Measurements from ENCODE around the gene FSIP1. TPM values are rescaled to one million over a fixed set of nuclear protein-coding genes. Genes with fewer than 3 reads are reported as not detected.

Gene FSIP1
- total and polyA plus RNA-seq, 7 donors, result 0.04 to 2.4 (median 0.63) TPM; not detected in 1

- intact Hi-C loops (cut with DNase I), result no loop called here
- ATAC-seq (no peak), DNase-seq (no peak)
- Histone ChIP-seq H3K27ac (no peak overlapping the region), H3K36me3 (ENCODE audit: insufficient read depth in 1 of 2, low read depth in 1 of 2) (no peaks in the 10 kb centered on the region), H3K9me3 (no peaks in the 10 kb centered on the region), H3K27me3 (ENCODE audit: insufficient read depth in 3 of 3, low read length in 2 of 3) (no peaks in the 10 kb centered on the region), H3K4me1 (no peaks in the 10 kb centered on the region), H3K4me3 (no peak overlapping the region)
- no peak for TF ChIP-seq CTCF (IDR thresholded peaks at IDR 0.05)
Measured at GRCh38 chr15:39720081-39720480, 62.6 kb downstream of the FSIP1 start.

- DNase-seq (no peak), ATAC-seq (no peak)
- Histone ChIP-seq H3K4me1 (no peaks in the 10 kb centered on the region), H3K36me3 (ENCODE audit: insufficient read depth in 1 of 2, low read depth in 1 of 2) (no peaks in the 10 kb centered on the region), H3K27me3 (ENCODE audit: insufficient read depth in 3 of 3, low read length in 2 of 3) (no peaks in the 10 kb centered on the region), H3K9me3 (no peaks in the 10 kb centered on the region), H3K27ac (no peak overlapping the region), H3K4me3 (no peak overlapping the region)
- intact Hi-C loops (cut with DNase I), result no loop called here
- TF ChIP-seq CTCF (IDR thresholded peaks at IDR 0.05), result no peak
- WGBS, 3 donors, result 35 to 64% (median 37%) methylated on average over 1 of the region's 1 CpG
Measured at GRCh38 chr15:39719109-39719508, 63.5 kb downstream of the FSIP1 start.

GRCh38 chr15:39717134-39717533 is 65.5 kb downstream of the FSIP1 start:
- H3K4me1 ChIP-seq, result no peaks in the 10 kb centered on the region
- no peaks in the 10 kb centered on the region for H3K27me3 ChIP-seq (ENCODE audit: insufficient read depth in 3 of 3, low read length in 2 of 3)
- intact Hi-C loops (cut with DNase I), result no loop called here
- no peak for DNase-seq
- TF ChIP-seq CTCF (IDR thresholded peaks at IDR 0.05), result no peak
- no peak overlapping the region for H3K27ac ChIP-seq
- ATAC-seq, result no peak
- 96 to 100% (median 100%) methylated on average over 1 of the region's 1 CpG for WGBS, 3 donors
- no peak overlapping the region for H3K4me3 ChIP-seq
- H3K9me3 ChIP-seq, result no peaks in the 10 kb centered on the region
- no peaks in the 10 kb centered on the region for H3K36me3 ChIP-seq (ENCODE audit: insufficient read depth in 1 of 2, low read depth in 1 of 2)

- 79 to 91% (median 87%) methylated on average over 2 of the region's 2 CpGs for WGBS, 3 donors
- Histone ChIP-seq H3K4me1 (no peaks in the 10 kb centered on the region), H3K36me3 (ENCODE audit: insufficient read depth in 1 of 2, low read depth in 1 of 2) (no peaks in the 10 kb centered on the region), H3K4me3 (no peak overlapping the region), H3K27me3 (ENCODE audit: insufficient read depth in 3 of 3, low read length in 2 of 3) (no peaks in the 10 kb centered on the region), H3K9me3 (no peaks in the 10 kb centered on the region), H3K27ac (no peak overlapping the region)
- intact Hi-C loops (cut with DNase I), result no loop called here
- ATAC-seq, result no peak
- DNase-seq, result no peak
- TF ChIP-seq CTCF (IDR thresholded peaks at IDR 0.05), result no peak
Measured at GRCh38 chr15:39714251-39714650, 68.4 kb downstream of the FSIP1 start.

- Histone ChIP-seq H3K27ac (no peak overlapping the region), H3K36me3 (ENCODE audit: insufficient read depth in 1 of 2, low read depth in 1 of 2) (no peaks in the 10 kb centered on the region), H3K4me1 (no peaks in the 10 kb centered on the region), H3K27me3 (ENCODE audit: insufficient read depth in 3 of 3, low read length in 2 of 3) (no peaks in the 10 kb centered on the region), H3K9me3 (no peaks in the 10 kb centered on the region), H3K4me3 (no peak overlapping the region)
- 68 to 83% (median 81%) methylated on average over 1 of the region's 1 CpG for WGBS, 3 donors
- TF ChIP-seq CTCF (IDR thresholded peaks at IDR 0.05), result no peak
- intact Hi-C loops (cut with DNase I), result no loop called here
- ATAC-seq (no peak), DNase-seq (no peak)
Measured at GRCh38 chr15:39713846-39714245, 68.8 kb downstream of the FSIP1 start.

Measured in psoas muscle (tissue), 8 donors.